H9 (cell line): ENCODE data around the gene ACAD9. TPM values are rescaled to one million over a fixed set of nuclear protein-coding genes. Genes with fewer than 3 reads are reported as not detected.

Source experiments
- DNase-seq: peaks from one replicate; pipeline ENCODE4 v3.0.0-alpha.2; 2017
- H2AFZ ChIP-seq: one replicate; pipeline ENCODE4 v1.6.1; 2013; ENCODE audit warnings: mild to moderate bottlenecking, low read length, control low read depth, moderate library complexity
- H2AK5ac ChIP-seq: 2 replicates; pipeline ENCODE4 v1.6.1; 2013; ENCODE audit warnings: low read length, control low read depth, mixed read lengths; ENCODE audit not compliant: insufficient read length
- H2BK120ac ChIP-seq: one replicate; pipeline ENCODE4 v1.6.1; 2013; ENCODE audit warnings: low read depth, mild to moderate bottlenecking, low read length, control low read depth, inconsistent platforms; ENCODE audit not compliant: poor library complexity, severe bottlenecking
- H2BK12ac ChIP-seq: 2 replicates; pipeline ENCODE4 v1.6.1; 2013; ENCODE audit warnings: low read length, control low read depth, mixed read lengths, low read depth; ENCODE audit not compliant: insufficient read length
- H2BK15ac ChIP-seq: 2 replicates; pipeline ENCODE4 v1.6.1; 2013; ENCODE audit warnings: low read depth, low read length, control low read depth
- H2BK20ac ChIP-seq: one replicate; pipeline ENCODE4 v1.6.1; 2013; ENCODE audit warnings: low read depth, mild to moderate bottlenecking, low read length, control low read depth, inconsistent platforms; ENCODE audit not compliant: poor library complexity, severe bottlenecking
- H2BK5ac ChIP-seq: 2 replicates; pipeline ENCODE4 v1.6.1; 2013; ENCODE audit warnings: low read length, control low read depth, mixed read lengths; ENCODE audit not compliant: insufficient read length
- H3K14ac ChIP-seq: 2 replicates; pipeline ENCODE4 v1.6.1; 2013; ENCODE audit warnings: low read length, control low read depth; ENCODE audit not compliant: insufficient read depth
- H3K18ac ChIP-seq: 2 replicates; pipeline ENCODE4 v1.6.1; 2013; ENCODE audit warnings: low read depth, mild to moderate bottlenecking, mixed read lengths, low read length, control low read depth; ENCODE audit not compliant: insufficient read length
- H3K23ac ChIP-seq: 2 replicates; pipeline ENCODE4 v1.6.1; 2013; ENCODE audit warnings: low read length, control low read depth, mixed read lengths, low read depth; ENCODE audit not compliant: insufficient read length
- H3K23me2 ChIP-seq: 2 replicates; pipeline ENCODE4 v1.6.1; 2013; ENCODE audit warnings: low read depth, mild to moderate bottlenecking, mixed read lengths, low read length, control low read depth; ENCODE audit not compliant: insufficient read length, poor library complexity, severe bottlenecking
- H3K27ac ChIP-seq: 2 replicates; pipeline ENCODE4 v1.5.1; 2013; ENCODE audit warnings: low read length, control low read depth, mixed read lengths, low read depth; ENCODE audit not compliant: insufficient read length
- H3K27me3 ChIP-seq: 2 replicates; pipeline ENCODE4 v1.6.1; 2013; ENCODE audit warnings: low read length, control low read depth, inconsistent platforms; ENCODE audit not compliant: insufficient read depth
- H3K4ac ChIP-seq: 2 replicates; pipeline ENCODE4 v1.6.1; 2013; ENCODE audit warnings: low read depth, mild to moderate bottlenecking, control low read depth, inconsistent platforms, low read length, moderate library complexity
- H3K4me1 ChIP-seq: 2 replicates; pipeline ENCODE4 v1.6.1; 2013; ENCODE audit warnings: low read length, control low read depth, inconsistent platforms; ENCODE audit not compliant: insufficient read depth
- H3K4me2 ChIP-seq: 2 replicates; pipeline ENCODE4 v1.6.1; 2013; ENCODE audit warnings: low read length, control low read depth, mixed read lengths; ENCODE audit not compliant: insufficient read length, insufficient read depth
- H3K56ac ChIP-seq: 2 replicates; pipeline ENCODE4 v1.6.1; 2013; ENCODE audit warnings: low read depth, mild to moderate bottlenecking, mixed read lengths, low read length, control low read depth; ENCODE audit not compliant: insufficient read length
- H3K79me1 ChIP-seq: 2 replicates; pipeline ENCODE4 v1.6.1; 2013; ENCODE audit warnings: low read depth, mild to moderate bottlenecking, moderate library complexity, low read length, control low read depth, inconsistent platforms; ENCODE audit not compliant: insufficient read depth, poor library complexity, severe bottlenecking
- H3K79me2 ChIP-seq: 2 replicates; pipeline ENCODE4 v1.6.1; 2013; ENCODE audit warnings: low read length, control low read depth, inconsistent platforms; ENCODE audit not compliant: insufficient read depth
- H3K9ac ChIP-seq: 2 replicates; pipeline ENCODE4 v1.6.1; 2013; ENCODE audit warnings: low read length, control low read depth, mixed read lengths; ENCODE audit not compliant: insufficient read length; ENCODE audit errors: extremely low read depth
- H3K9me3 ChIP-seq: one replicate; pipeline ENCODE4 v1.6.1; 2013; ENCODE audit warnings: low read depth, low read length, inconsistent platforms; ENCODE audit not compliant: control insufficient read depth
- H3T11ph ChIP-seq: one replicate; pipeline ENCODE4 v1.6.1; 2013; ENCODE audit warnings: mild to moderate bottlenecking, low read length, control low read depth, inconsistent platforms
- H4K20me1 ChIP-seq: one replicate; pipeline ENCODE4 v1.6.1; 2013; ENCODE audit not compliant: control insufficient read depth, insufficient read length, insufficient read depth
- H4K5ac ChIP-seq: 2 replicates; pipeline ENCODE4 v1.6.1; 2013; ENCODE audit warnings: low read depth, mild to moderate bottlenecking, mixed read lengths, low read length, control low read depth; ENCODE audit not compliant: insufficient read length
- H4K8ac ChIP-seq: replicated peaks from 2 replicates; pipeline ENCODE4 v1.6.1; 2013; ENCODE audit warnings: low read length, control low read depth, mixed read lengths, low read depth; ENCODE audit not compliant: insufficient read length
- H4K91ac ChIP-seq: 2 replicates; pipeline ENCODE4 v1.6.1; 2013; ENCODE audit warnings: low read depth, mild to moderate bottlenecking, moderate library complexity, mixed read lengths, low read length, control low read depth; ENCODE audit not compliant: insufficient read length
- H3K27ac Mint-ChIP-seq, 3 experiments: 2 replicates in 2 of 3; 3 replicates in 1 of 3; pipeline ENCODE4 v1.8.0; 2020 to 2021; ENCODE audit warnings: mixed read lengths in 3 of 3, mild to moderate bottlenecking in 1 of 3, moderate library complexity in 1 of 3
- H3K27me3 Mint-ChIP-seq: 2 replicates; pipeline ENCODE4 v1.8.0; 2021; ENCODE audit warnings: low read depth, mild to moderate bottlenecking, moderate library complexity, mixed read lengths
- H3K36me3 Mint-ChIP-seq, 3 experiments: 2 replicates in 2 of 3; 3 replicates in 1 of 3; pipeline ENCODE4 v1.8.0; 2020 to 2021; ENCODE audit warnings: low read depth in 3 of 3, mixed read lengths in 3 of 3; ENCODE audit not compliant: insufficient read depth in 1 of 3
- H3K4me1 Mint-ChIP-seq, 2 experiments: 2 replicates each; pipeline ENCODE4 v1.8.0; 2020; ENCODE audit warnings: mixed read lengths in 2 of 2
- H3K4me3 Mint-ChIP-seq, 2 experiments: 2 replicates in 1 of 2; 3 replicates in 1 of 2; pipeline ENCODE4 v1.8.0; 2020 to 2021; ENCODE audit warnings: mild to moderate bottlenecking in 2 of 2, mixed read lengths in 2 of 2, moderate library complexity in 1 of 2
- H3K9me3 Mint-ChIP-seq, 2 experiments: 2 replicates in 1 of 2; 3 replicates in 1 of 2; pipeline ENCODE4 v1.8.0; 2020; ENCODE audit warnings: mild to moderate bottlenecking in 2 of 2, mixed read lengths in 2 of 2, moderate library complexity in 1 of 2
- WGBS: extraction: QIAGEN DNeasy Blood & Tissue Kit; methylation state at CpG from one replicate; pipeline ENCODE4 v1.1.7; 2013; ENCODE audit warnings: missing lambda C conversion rate, low lambda C conversion rate, mixed read lengths; ENCODE audit not compliant: insufficient read length; ENCODE audit errors: extremely low coverage; 5-methylcytosine and 5-hydroxymethylcytosine counted together
- total RNA-seq: library from RNA; stranded (reverse); gene quantifications from 2 replicates; pipeline ENCODE4 v1.2.1, GENCODE V29; 2021
- TF ChIP-seq, protein P1 (sequence below): fragments of 200-600 bp; sonication (generic); conservative IDR thresholded peaks from 3 replicates; pipeline ENCODE4 v1.8.0; 2021; ENCODE audit warnings: antibody characterized with exemption, mild to moderate bottlenecking

Gene ACAD9
- total RNA-seq, 1 experiment from 2014 or later = 43.1 TPM

DNA sequence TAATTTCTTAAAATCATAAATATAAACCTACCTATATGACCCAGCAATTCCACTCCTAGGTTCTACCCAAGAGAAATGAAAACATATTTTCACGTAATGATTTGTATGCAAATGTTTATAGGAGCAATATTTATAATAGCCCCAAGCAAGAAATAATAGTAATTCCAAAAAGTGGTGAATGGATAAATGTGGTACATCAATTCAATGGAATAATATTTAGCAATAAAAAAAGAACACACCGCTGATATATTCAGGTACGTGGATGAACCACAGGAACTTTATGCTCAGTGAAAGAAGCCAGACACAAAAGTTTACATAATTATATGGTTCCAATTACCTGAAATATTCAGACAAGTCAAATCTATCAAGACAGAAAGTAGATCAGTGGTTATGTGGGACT is 49.9 kb downstream of the ACAD9 start:
- Histone ChIP-seq H2BK120ac (no peak overlapping the region), H4K20me1 (no peaks in the 10 kb centered on the region), H4K91ac (no peak overlapping the region), H4K5ac (no peak overlapping the region), H2AK5ac (no peak overlapping the region), H2BK12ac (no peak overlapping the region), H2AFZ (no peak overlapping the region), H3K4me2 (no peak overlapping the region), H3K4ac (no peak overlapping the region), H2BK5ac (no peak overlapping the region), H3K27ac (no peak overlapping the region), H2BK15ac (no peak overlapping the region), H3K79me2 (no peaks in the 10 kb centered on the region), H2BK20ac (no peak overlapping the region), H3K56ac (no peak overlapping the region), H3K23ac (no peak overlapping the region), H3K4me1 (no peaks in the 10 kb centered on the region), H3K9ac (no peak overlapping the region), H3K27me3 (no peaks in the 10 kb centered on the region), H3K9me3 (peaks cover 24% of the 10 kb centered on the region), H3K23me2 (no peaks in the 10 kb centered on the region), H3K79me1 (no peaks in the 10 kb centered on the region), H3K18ac (no peak overlapping the region), H3T11ph (no peak overlapping the region), H3K14ac (no peak overlapping the region), H4K8ac (no peak overlapping the region)
- H3K4me1 Mint-ChIP-seq = no peaks in the 10 kb centered on the region
- H3K4me3 Mint-ChIP-seq = no peak overlapping the region
- peaks cover 47 to 48% of the 10 kb centered on the region in 2 experiments for H3K9me3 Mint-ChIP-seq
- H3K27me3 Mint-ChIP-seq = peaks cover 29% of the 10 kb centered on the region
- peaks cover 8 to 21% (median 13%) of the 10 kb centered on the region in 3 experiments for H3K36me3 Mint-ChIP-seq
- DNase-seq = no peak
- H3K27ac Mint-ChIP-seq = no peak overlapping the region
- TF ChIP-seq, protein P1, sequence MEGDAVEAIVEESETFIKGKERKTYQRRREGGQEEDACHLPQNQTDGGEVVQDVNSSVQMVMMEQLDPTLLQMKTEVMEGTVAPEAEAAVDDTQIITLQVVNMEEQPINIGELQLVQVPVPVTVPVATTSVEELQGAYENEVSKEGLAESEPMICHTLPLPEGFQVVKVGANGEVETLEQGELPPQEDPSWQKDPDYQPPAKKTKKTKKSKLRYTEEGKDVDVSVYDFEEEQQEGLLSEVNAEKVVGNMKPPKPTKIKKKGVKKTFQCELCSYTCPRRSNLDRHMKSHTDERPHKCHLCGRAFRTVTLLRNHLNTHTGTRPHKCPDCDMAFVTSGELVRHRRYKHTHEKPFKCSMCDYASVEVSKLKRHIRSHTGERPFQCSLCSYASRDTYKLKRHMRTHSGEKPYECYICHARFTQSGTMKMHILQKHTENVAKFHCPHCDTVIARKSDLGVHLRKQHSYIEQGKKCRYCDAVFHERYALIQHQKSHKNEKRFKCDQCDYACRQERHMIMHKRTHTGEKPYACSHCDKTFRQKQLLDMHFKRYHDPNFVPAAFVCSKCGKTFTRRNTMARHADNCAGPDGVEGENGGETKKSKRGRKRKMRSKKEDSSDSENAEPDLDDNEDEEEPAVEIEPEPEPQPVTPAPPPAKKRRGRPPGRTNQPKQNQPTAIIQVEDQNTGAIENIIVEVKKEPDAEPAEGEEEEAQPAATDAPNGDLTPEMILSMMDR = no peak
- no CpG with 5 or more reads among the region's 3 CpGs for WGBS
